K562 (cell line): ENCODE data around the gene NUMB. TPM values are rescaled to one million over a fixed set of nuclear protein-coding genes. Genes with fewer than 3 reads are reported as not detected.

Experiments
- ATF3 ChIP-seq, 2 experiments: fragments of 450-650 bp in 1 of 2; sonication (generic) in 1 of 2; formaldehyde crosslinking in 1 of 2; IDR thresholded peaks in 1 of 2; conservative IDR thresholded peaks in 1 of 2; 2 replicates each; pipeline versions ENCODE4 v1.6.1 to v1.8.1; 2016 to 2023; ENCODE audit warnings: mild to moderate bottlenecking in 2 of 2, moderate library complexity in 2 of 2, inconsistent platforms in 1 of 2, missing genetic modification reagents in 1 of 2
- ETV6 ChIP-seq, 3 experiments: fragments of 150-350 bp in 1 of 3; sonication (generic) in 1 of 3; formaldehyde crosslinking in 1 of 3; IDR thresholded peaks; 2 replicates each; pipeline versions ENCODE4 v1.6.1 to v1.8.0; 2014 to 2022; ENCODE audit warnings: borderline replicate concordance in 2 of 3, low read depth in 2 of 3, antibody characterized with exemption in 1 of 3, low read length in 1 of 3, mild to moderate bottlenecking in 1 of 3, missing genetic modification reagents in 1 of 3
- FOXA3 ChIP-seq, 2 experiments: fragments of 450-650 bp in 1 of 2; sonication (generic) in 1 of 2; formaldehyde crosslinking; IDR thresholded peaks in 1 of 2; conservative IDR thresholded peaks in 1 of 2; 2 replicates each; pipeline versions ENCODE4 v1.4.0 to v1.8.0; 2020 to 2022; ENCODE audit warnings: mild to moderate bottlenecking in 2 of 2, missing genetic modification reagents in 1 of 2
- HMBOX1 ChIP-seq: sonication (generic); IDR thresholded peaks from 2 replicates; pipeline ENCODE4 v1.6.1; 2016
- HSF4 ChIP-seq: fragments of 250-450 bp; sonication (Bioruptor Pico); IDR thresholded peaks from 2 replicates; pipeline ENCODE4 v2.1.2; 2022; ENCODE audit warnings: mild to moderate bottlenecking, moderate library complexity, borderline replicate concordance
- KDM1A ChIP-seq, 2 experiments: fragments of 450-650 bp; IDR thresholded peaks; 2 replicates each; pipeline ENCODE4 v1.6.1; 2016; ENCODE audit warnings: mild to moderate bottlenecking in 2 of 2
- KLF6 ChIP-seq: fragments of 250-450 bp; sonication (Bioruptor Pico); IDR thresholded peaks from 2 replicates; pipeline ENCODE4 v1.4.0; 2020; ENCODE audit warnings: mild to moderate bottlenecking, moderate library complexity, borderline replicate concordance
- PBX2 ChIP-seq, 2 experiments: IDR thresholded peaks in 1 of 2; conservative IDR thresholded peaks in 1 of 2; 2 replicates each; pipeline ENCODE4 v1.6.1; 2016; ENCODE audit warnings: low read depth in 2 of 2, mild to moderate bottlenecking in 1 of 2, missing compliant biosample characterization in 1 of 2, missing genetic modification characterization in 1 of 2, moderate library complexity in 1 of 2
- PTTG1 ChIP-seq: fragments of 450-650 bp; IDR thresholded peaks from 2 replicates; pipeline ENCODE4 v1.6.1; 2016; ENCODE audit warnings: low read depth, mild to moderate bottlenecking, missing genetic modification characterization, missing compliant biosample characterization
- RBFOX2 ChIP-seq: fragments of 200-400 bp; formaldehyde crosslinking; IDR thresholded peaks from 2 replicates; pipeline ENCODE4 v1.6.1; 2017; ENCODE audit warnings: low read depth, mild to moderate bottlenecking, low read length, moderate library complexity
- SP1 ChIP-seq: sonication (generic); formaldehyde crosslinking; IDR thresholded peaks from 2 replicates; pipeline ENCODE4 v1.8.1; 2022; ENCODE audit warnings: mild to moderate bottlenecking, missing genetic modification reagents
- ZBTB11 ChIP-seq, 3 experiments: fragments of 200-800 bp in 1 of 3; fragments of 250-450 bp in 1 of 3; fragments of 450-650 bp in 1 of 3; sonication (Bioruptor Pico) in 1 of 3; sonication (Bioruptor generic) in 1 of 3; formaldehyde crosslinking in 1 of 3; IDR thresholded peaks; 2 replicates each; pipeline versions ENCODE4 v1.6.1 to v1.8.0; 2016 to 2022; ENCODE audit warnings: mild to moderate bottlenecking in 2 of 3, missing genetic modification characterization in 2 of 3, missing compliant biosample characterization in 1 of 3, moderate library complexity in 1 of 3
- ZNF175 ChIP-seq: fragments of 200-800 bp; sonication (Bioruptor generic); IDR thresholded peaks from 2 replicates; pipeline ENCODE4 v1.6.1; 2016; ENCODE audit warnings: low read depth, mild to moderate bottlenecking, missing genetic modification characterization, missing compliant biosample characterization
- ZNF280B ChIP-seq: fragments of 250-450 bp; sonication (Bioruptor Pico); IDR thresholded peaks from 2 replicates; pipeline ENCODE4 v1.5.1; 2021; ENCODE audit warnings: mild to moderate bottlenecking
- ZNF324 ChIP-seq: fragments of 250-450 bp; sonication (Bioruptor Pico); IDR thresholded peaks from 2 replicates; pipeline ENCODE4 v1.4.0; 2020; ENCODE audit warnings: mild to moderate bottlenecking
- polyA plus RNA-seq, 8 experiments: library from polyadenylated mRNA; depleted of rRNA in 4 of 8; stranded (reverse) in 5 of 8; unstranded in 3 of 8; fragments of >200 nt; fragmentation: Nextera tagmentation in 2 of 8; fragmentation: Illumina TruSeq in 1 of 8; extraction: Ambion mirVana in 2 of 8; extraction: Trizol in 1 of 8; gene quantifications; 2 replicates each; pipeline versions ENCODE4 v1.2.1 to v1.2.3, GENCODE V29; 2011 to 2014; ENCODE audit warnings: inconsistent platforms in 1 of 8, missing spikeins in 1 of 8
- total RNA-seq, 7 experiments: library from RNA; depleted of rRNA in 6 of 7; stranded (reverse); fragments of >200 nt in 6 of 7; fragmentation: Illumina TruSeq in 2 of 7; extraction: Trizol in 2 of 7; gene quantifications; 2 replicates each; pipeline versions ENCODE4 v1.2.1 to v1.2.3, GENCODE V29; 2011 to 2021; ENCODE audit warnings: low replicate concordance in 1 of 7

NUMB gene
- total and polyA plus RNA-seq, 9 of the 15 experiments (the other 6 are each of a cell fraction or from before 2014, with no cell fraction given): 13.5 to 54.0 (median 32.3) TPM

GRCh38 chr14:73467800-73468199 lies 9.5 kb upstream of the NUMB start (continued):
- TF ChIP-seq FOXA3 (CRISPR knock-in tag; conservative IDR thresholded peaks at IDR 0.05 in 1 of 2, IDR thresholded peaks at IDR 0.05 in 1 of 2): peak in 1 of 2 experiments; percentile 80; a peak in 2 of 4 replicates
- no peak for TF ChIP-seq HSF4 (CRISPR knock-in tag)
- TF ChIP-seq ZBTB11 (CRISPR knock-in tag; IDR thresholded peaks at IDR 0.05): no peak
- TF ChIP-seq ZNF324 (CRISPR knock-in tag): no peak
- no peak for TF ChIP-seq HMBOX1
- TF ChIP-seq SP1 (CRISPR knock-in tag): no peak
- 0 out of 2 replicates have a peak, but pooled peaks have one; percentile 46 for TF ChIP-seq ZNF175 (CRISPR knock-in tag)
- no peak for TF ChIP-seq PTTG1 (tag)
- TF ChIP-seq ZNF280B (CRISPR knock-in tag): no peak
- no peak for TF ChIP-seq ETV6 (IDR thresholded peaks at IDR 0.05; ENCODE audit: borderline replicate concordance in 1 of 2, low read depth in 2 of 2, low read length in 1 of 2)
- no peak for TF ChIP-seq ETV6 (CRISPR knock-in tag; IDR thresholded peaks at IDR 0.05; ENCODE audit: borderline replicate concordance)
- no peak for TF ChIP-seq PBX2 (CRISPR knock-in tag; IDR thresholded peaks at IDR 0.05; ENCODE audit: low read depth)
- peak; percentile 85 for TF ChIP-seq PBX2 (tag; conservative IDR thresholded peaks at IDR 0.05; ENCODE audit: low read depth)
- no peak for TF ChIP-seq RBFOX2
- TF ChIP-seq KDM1A (IDR thresholded peaks at IDR 0.05): peak in 1 of 2 experiments; percentile 8; a peak in 1 of 4 replicates
- TF ChIP-seq KLF6 (CRISPR knock-in tag): no peak
- no peak for TF ChIP-seq ATF3 (IDR thresholded peaks at IDR 0.05)
- no peak for TF ChIP-seq ATF3 (CRISPR knock-in tag; conservative IDR thresholded peaks at IDR 0.05)
